Hepatocyte (in vitro differentiated cells): ENCODE results near the gene NARS2.

Experiments used
- EZH2 ChIP-seq: fragments of 200-600 bp; sonication (generic); IDR thresholded peaks from 2 replicates; pipeline ENCODE4 v1.6.1; 2016; ENCODE audit warnings: antibody characterized with exemption, mild to moderate bottlenecking, borderline replicate concordance
- EZH2phosphoT487 ChIP-seq: fragments of 200-600 bp; sonication (generic); IDR thresholded peaks from one replicate; pipeline ENCODE4 v1.6.1; 2018; ENCODE audit warnings: antibody characterized with exemption, mild to moderate bottlenecking, low read depth, moderate library complexity; ENCODE audit not compliant: unreplicated experiment, severe bottlenecking
- TF ChIP-seq, protein P1 (sequence below): fragments of 200-600 bp; sonication (generic); IDR thresholded peaks from 2 replicates; pipeline ENCODE4 v1.5.1; 2016; ENCODE audit warnings: antibody characterized with exemption, mild to moderate bottlenecking; ENCODE audit not compliant: poor library complexity

DNA sequence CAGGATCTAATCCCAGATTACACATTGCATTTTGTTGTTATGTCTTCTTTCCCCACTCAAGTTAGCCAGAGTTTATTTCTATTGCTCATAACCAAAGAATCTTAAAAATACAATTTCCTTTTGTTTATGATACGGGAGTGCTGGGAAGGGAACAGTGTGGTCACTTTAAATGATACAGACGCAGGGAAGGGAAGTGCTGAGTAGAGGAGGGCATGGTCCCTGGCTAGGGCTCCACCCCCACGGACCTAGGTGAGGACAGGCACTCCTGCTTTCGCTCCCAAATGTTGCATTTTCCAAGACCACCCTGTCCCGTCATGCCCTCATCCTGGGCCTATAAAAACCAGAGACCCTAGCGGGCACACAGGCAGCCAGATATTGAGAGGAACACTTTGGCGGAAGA lies 30.6 kb upstream of the NARS2 start:
- TF ChIP-seq EZH2phosphoT487, result no peak
- TF ChIP-seq EZH2, result no peak
- TF ChIP-seq, protein P1, sequence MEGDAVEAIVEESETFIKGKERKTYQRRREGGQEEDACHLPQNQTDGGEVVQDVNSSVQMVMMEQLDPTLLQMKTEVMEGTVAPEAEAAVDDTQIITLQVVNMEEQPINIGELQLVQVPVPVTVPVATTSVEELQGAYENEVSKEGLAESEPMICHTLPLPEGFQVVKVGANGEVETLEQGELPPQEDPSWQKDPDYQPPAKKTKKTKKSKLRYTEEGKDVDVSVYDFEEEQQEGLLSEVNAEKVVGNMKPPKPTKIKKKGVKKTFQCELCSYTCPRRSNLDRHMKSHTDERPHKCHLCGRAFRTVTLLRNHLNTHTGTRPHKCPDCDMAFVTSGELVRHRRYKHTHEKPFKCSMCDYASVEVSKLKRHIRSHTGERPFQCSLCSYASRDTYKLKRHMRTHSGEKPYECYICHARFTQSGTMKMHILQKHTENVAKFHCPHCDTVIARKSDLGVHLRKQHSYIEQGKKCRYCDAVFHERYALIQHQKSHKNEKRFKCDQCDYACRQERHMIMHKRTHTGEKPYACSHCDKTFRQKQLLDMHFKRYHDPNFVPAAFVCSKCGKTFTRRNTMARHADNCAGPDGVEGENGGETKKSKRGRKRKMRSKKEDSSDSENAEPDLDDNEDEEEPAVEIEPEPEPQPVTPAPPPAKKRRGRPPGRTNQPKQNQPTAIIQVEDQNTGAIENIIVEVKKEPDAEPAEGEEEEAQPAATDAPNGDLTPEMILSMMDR, result no peak
